ENCODE measurements around the gene FBP1. TPM values are rescaled to one million over a fixed set of nuclear protein-coding genes. Genes with fewer than 3 reads are reported as not detected.

FBP1 gene
- polyA plus RNA-seq, 3 donors = 82.2 to 95.5 (median 84.4) TPM

DNA sequence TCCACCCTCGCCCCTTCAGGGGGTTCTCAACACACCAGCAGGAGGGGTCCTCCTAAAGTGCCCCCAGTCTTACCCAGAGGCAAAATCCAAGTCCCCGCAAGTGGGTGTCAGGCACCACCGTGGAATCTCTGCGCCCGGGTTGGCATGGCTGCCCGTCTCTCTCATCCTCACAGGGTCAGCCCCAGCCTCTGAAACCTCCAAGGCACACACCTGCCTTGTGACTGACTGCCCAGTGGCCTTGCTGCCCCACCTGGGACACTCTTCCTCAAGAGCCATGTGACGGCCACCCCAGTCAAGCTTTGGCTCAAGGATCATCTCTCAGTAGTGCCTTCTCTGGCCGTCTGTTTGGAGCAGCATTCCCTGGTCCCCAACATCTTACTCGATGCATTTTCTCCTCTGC, 50.6 kb downstream of the FBP1 start:
- no peaks in the 10 kb centered on the region for H3K27me3 ChIP-seq (ENCODE audit: control insufficient read depth in 2 of 2, insufficient read depth in 2 of 2, low read length in 2 of 2)
- no peak overlapping the region for H3K9ac ChIP-seq (ENCODE audit: insufficient read depth, low read length, poor library complexity, severe bottlenecking)
- peaks cover 7% of the 10 kb centered on the region in 2 donors for H3K4me1 ChIP-seq (ENCODE audit: control insufficient read depth in 1 of 2, insufficient read depth in 2 of 2, low read length in 2 of 2)
- H4K20me1 ChIP-seq (ENCODE audit: insufficient read depth, low read length) = no peaks in the 10 kb centered on the region
- Mint-ChIP-seq H3K4me1 (peaks cover 10% of the 10 kb centered on the region), H3K27ac (no peak overlapping the region), H3K27me3 (ENCODE audit: low read depth in 3 of 3) (peaks cover 10 to 30% (median 15%) of the 10 kb centered on the region in 3 donors), H3K9me3 (peaks cover 0 to 2% (median 0%) of the 10 kb centered on the region in 7 donors), H3K4me3 (no peak overlapping the region), H3K36me3 (no peaks in the 10 kb centered on the region)
- TF ChIP-seq, protein P1, sequence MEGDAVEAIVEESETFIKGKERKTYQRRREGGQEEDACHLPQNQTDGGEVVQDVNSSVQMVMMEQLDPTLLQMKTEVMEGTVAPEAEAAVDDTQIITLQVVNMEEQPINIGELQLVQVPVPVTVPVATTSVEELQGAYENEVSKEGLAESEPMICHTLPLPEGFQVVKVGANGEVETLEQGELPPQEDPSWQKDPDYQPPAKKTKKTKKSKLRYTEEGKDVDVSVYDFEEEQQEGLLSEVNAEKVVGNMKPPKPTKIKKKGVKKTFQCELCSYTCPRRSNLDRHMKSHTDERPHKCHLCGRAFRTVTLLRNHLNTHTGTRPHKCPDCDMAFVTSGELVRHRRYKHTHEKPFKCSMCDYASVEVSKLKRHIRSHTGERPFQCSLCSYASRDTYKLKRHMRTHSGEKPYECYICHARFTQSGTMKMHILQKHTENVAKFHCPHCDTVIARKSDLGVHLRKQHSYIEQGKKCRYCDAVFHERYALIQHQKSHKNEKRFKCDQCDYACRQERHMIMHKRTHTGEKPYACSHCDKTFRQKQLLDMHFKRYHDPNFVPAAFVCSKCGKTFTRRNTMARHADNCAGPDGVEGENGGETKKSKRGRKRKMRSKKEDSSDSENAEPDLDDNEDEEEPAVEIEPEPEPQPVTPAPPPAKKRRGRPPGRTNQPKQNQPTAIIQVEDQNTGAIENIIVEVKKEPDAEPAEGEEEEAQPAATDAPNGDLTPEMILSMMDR (IDR thresholded peaks at IDR 0.05) = no peak
- no peaks in the 10 kb centered on the region for H3K36me3 ChIP-seq (replicated peaks in 1 of 2; ENCODE audit: control insufficient read depth in 1 of 2, insufficient read depth in 2 of 2, low read length in 2 of 2)
- 91% methylated on average over 8 of the region's 9 CpGs for WGBS (ENCODE audit: insufficient coverage)
- H3K4me3 ChIP-seq (replicated peaks in 1 of 3; ENCODE audit: low read depth in 2 of 3, low read length in 3 of 3) = no peak overlapping the region
- DNase-seq = no peak
- H3K27ac ChIP-seq (ENCODE audit: low read depth in 1 of 2, low read length in 2 of 2) = no peak overlapping the region
- no peak overlapping the region for H3K4me2 ChIP-seq (replicated peaks; ENCODE audit: extremely low read depth, low read length, poor library complexity, severe bottlenecking)
- H2AFZ ChIP-seq (ENCODE audit: insufficient read depth, low read depth, low read length, poor library complexity, severe bottlenecking) = no peak overlapping the region
- no peaks in the 10 kb centered on the region for H3K79me2 ChIP-seq (ENCODE audit: insufficient read depth, low read length)
- no peaks in the 10 kb centered on the region for H3K9me3 ChIP-seq (replicated peaks in 1 of 2; ENCODE audit: control insufficient read depth in 1 of 2, insufficient read depth in 1 of 2, low read length in 2 of 2)
- intact Hi-C loops (cut with micrococcal nuclease) = no loop called here

DNA sequence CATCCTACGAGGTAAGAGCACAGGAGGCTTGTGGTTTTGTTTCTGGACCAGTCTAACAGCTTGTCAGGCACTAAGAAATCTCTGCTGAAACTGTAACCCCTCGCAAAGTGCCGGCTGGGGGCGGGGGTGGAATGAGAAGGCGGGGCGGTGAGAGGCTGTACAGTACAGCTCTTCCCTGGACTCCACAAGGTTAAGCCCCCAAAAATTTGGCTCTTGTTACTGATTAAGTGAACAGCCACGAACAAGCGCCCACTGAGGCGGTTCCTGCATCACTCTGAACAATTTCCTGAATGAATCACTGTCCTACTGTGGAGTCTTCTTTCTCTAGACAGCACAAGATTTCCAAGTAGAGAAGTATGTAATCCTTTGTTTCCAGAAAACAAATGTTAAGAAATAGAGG, 52.5 kb downstream of the FBP1 start:
- H3K4me3 Mint-ChIP-seq = peak overlapping the region; percentile 56 to 65
- peak in 1 of 3 donors; percentile 11 for DNase-seq
- H3K27me3 Mint-ChIP-seq (ENCODE audit: low read depth in 3 of 3) = peaks cover 11 to 20% (median 11%) of the 10 kb centered on the region in 3 donors
- peaks cover 7% of the 10 kb centered on the region in 2 donors for H3K4me1 ChIP-seq (ENCODE audit: control insufficient read depth in 1 of 2, insufficient read depth in 2 of 2, low read length in 2 of 2)
- no peak overlapping the region for H3K9ac ChIP-seq (ENCODE audit: insufficient read depth, low read length, poor library complexity, severe bottlenecking)
- no peak overlapping the region for H3K27ac ChIP-seq (ENCODE audit: low read depth in 1 of 2, low read length in 2 of 2)
- peak overlapping the region in 2 of 7 donors; percentile 22 to 64 for H3K27ac Mint-ChIP-seq
- H3K4me2 ChIP-seq (replicated peaks; ENCODE audit: extremely low read depth, low read length, poor library complexity, severe bottlenecking) = peak overlapping the region; percentile 48
- H3K27me3 ChIP-seq (ENCODE audit: control insufficient read depth in 2 of 2, insufficient read depth in 2 of 2, low read length in 2 of 2) = no peaks in the 10 kb centered on the region
- TF ChIP-seq, protein P1 (IDR thresholded peaks at IDR 0.05) = no peak
- peaks cover 10% of the 10 kb centered on the region for H3K4me1 Mint-ChIP-seq
- H2AFZ ChIP-seq (ENCODE audit: insufficient read depth, low read depth, low read length, poor library complexity, severe bottlenecking) = peak overlapping the region; percentile 30
- intact Hi-C loops (cut with micrococcal nuclease) = no loop called here
- no peaks in the 10 kb centered on the region for H3K79me2 ChIP-seq (ENCODE audit: insufficient read depth, low read length)
- no peaks in the 10 kb centered on the region for H3K36me3 Mint-ChIP-seq
- H4K20me1 ChIP-seq (ENCODE audit: insufficient read depth, low read length) = no peaks in the 10 kb centered on the region
- H3K36me3 ChIP-seq (replicated peaks in 1 of 2; ENCODE audit: control insufficient read depth in 1 of 2, insufficient read depth in 2 of 2, low read length in 2 of 2) = no peaks in the 10 kb centered on the region
- WGBS (ENCODE audit: insufficient coverage) = 78% methylated on average over 4 of the region's 9 CpGs
- H3K4me3 ChIP-seq (replicated peaks in 1 of 3; ENCODE audit: low read depth in 2 of 3, low read length in 3 of 3) = peak overlapping the region in 2 of 3 experiments; percentile 23 to 43
- no peaks in the 10 kb centered on the region for H3K9me3 ChIP-seq (replicated peaks in 1 of 2; ENCODE audit: control insufficient read depth in 1 of 2, insufficient read depth in 1 of 2, low read length in 2 of 2)
- H3K9me3 Mint-ChIP-seq = peaks cover 0 to 2% (median 0%) of the 10 kb centered on the region in 7 donors
